K562 (cell line): ENCODE results near the gene RNU1-2. TPM values are rescaled to one million over a fixed set of nuclear protein-coding genes. Genes with fewer than 3 reads are reported as not detected.
"Not testable (repeated sequence)": the region's sequence is repeated elsewhere in the genome, so short reads cannot be mapped to it uniquely, and the experiment has no call there.

Source experiments
- ATAC-seq: fragments of 200-7000 bp; cut with Tn5 transposase; 3 replicates; pipeline ENCODE4 v1.9.1; 2020; ENCODE audit warnings: moderate library complexity
- BruUV-seq: library from RNA; stranded (reverse); fragments of 400-500 nt; replicated peaks from 2 replicates; lab custom pipeline; 2021; lab: Mats Ljungman, UMichigan
- CTCF ChIA-PET: fragments of 300-600 bp; formaldehyde crosslinking; extraction: SDS; loops from one replicate; lab custom pipeline; 2021; ENCODE audit warnings: low intra/inter-chr PET ratio; lab: Yijun Ruan, JAX
- POLR2A ChIA-PET: fragments of 300-600, 350-650 bp; sonication (Branson Sonifier 250); formaldehyde crosslinking; extraction: SDS; loops from one replicate; lab custom pipeline; 2021; ENCODE audit warnings: antibody characterized with exemption, inconsistent platforms; lab: Yijun Ruan, JAX
- DNase-seq, 4 experiments: peaks; one replicate each; pipeline versions ENCODE4 v3.0.0 to v3.0.0-alpha.2; 2011 to 2018; ENCODE audit warnings: low spot score in 3 of 4, mixed read lengths in 3 of 4; ENCODE audit errors: extremely low read depth in 1 of 4
- FAIRE-seq: peaks from 2 replicates; lab custom pipeline; 2011; peaks lifted over from hg19 to GRCh38; lab: Jason Lieb, UNC
- H2AFZ ChIP-seq: 2 replicates; pipeline ENCODE4 v1.6.0; 2011; ENCODE audit warnings: low read depth, low read length, control low read depth, inconsistent platforms
- H3K27ac ChIP-seq: fragments of 200-600 bp; 3 replicates; pipeline ENCODE4 v1.8.0; 2011; ENCODE audit warnings: low read depth, mild to moderate bottlenecking, control low read depth, inconsistent platforms, low read length, moderate library complexity, mixed read lengths; ENCODE audit errors: extremely low read depth
- H3K27me3 ChIP-seq, 2 experiments: fragments of 300-600 bp in 1 of 2; 2 replicates in 1 of 2; 3 replicates in 1 of 2; pipeline versions ENCODE4 v1.6.0 to v1.8.0; 2011; ENCODE audit warnings: inconsistent platforms in 2 of 2, low read length in 2 of 2, mild to moderate bottlenecking in 1 of 2, mixed read lengths in 1 of 2, moderate library complexity in 1 of 2; ENCODE audit not compliant: control insufficient read depth in 2 of 2, insufficient read depth in 2 of 2
- H3K36me3 ChIP-seq: fragments of 300-600 bp; 3 replicates; pipeline ENCODE4 v1.8.0; 2011; ENCODE audit warnings: mild to moderate bottlenecking, low read length, inconsistent platforms; ENCODE audit not compliant: control insufficient read depth, insufficient read depth
- H3K4me1 ChIP-seq, 2 experiments: fragments of 200-600 bp in 1 of 2; replicated peaks in 1 of 2; 2 replicates in 1 of 2; 3 replicates in 1 of 2; pipeline versions ENCODE4 v1.5.1 to v1.8.0; 2011; ENCODE audit warnings: inconsistent platforms in 2 of 2, low read length in 2 of 2, mild to moderate bottlenecking in 1 of 2, mixed read lengths in 1 of 2, moderate library complexity in 1 of 2; ENCODE audit not compliant: control insufficient read depth in 2 of 2, insufficient read depth in 2 of 2
- H3K4me2 ChIP-seq: 2 replicates; pipeline ENCODE4 v1.6.1; 2011; ENCODE audit warnings: low read length, control low read depth, inconsistent platforms, mixed read lengths; ENCODE audit not compliant: insufficient read depth
- H3K4me3 ChIP-seq: fragments of 200-600 bp; sonication (generic), shearing (Covaris generic); 2 replicates; pipeline ENCODE4 v1.5.1; 2016; ENCODE audit warnings: control low read depth, inconsistent platforms
- H3K79me2 ChIP-seq: fragments of 200-600 bp; 3 replicates; pipeline ENCODE4 v1.8.0; 2011; ENCODE audit warnings: low read length, inconsistent platforms; ENCODE audit not compliant: control insufficient read depth, insufficient read depth
- H3K9ac ChIP-seq, 2 experiments: 2 replicates each; pipeline versions ENCODE4 v1.6.0 to v1.6.1; 2011; ENCODE audit warnings: low read depth in 2 of 2, low read length in 2 of 2, control low read depth in 1 of 2, inconsistent platforms in 1 of 2, mild to moderate bottlenecking in 1 of 2, mixed read lengths in 1 of 2; ENCODE audit not compliant: insufficient read depth in 1 of 2
- H3K9me1 ChIP-seq: one replicate; pipeline ENCODE4 v1.6.0; 2011; ENCODE audit warnings: inconsistent platforms, mild to moderate bottlenecking, low read length, moderate library complexity; ENCODE audit not compliant: control insufficient read depth, insufficient read depth
- H3K9me3 ChIP-seq: replicated peaks from 2 replicates; pipeline ENCODE4 v1.5.1; 2011; ENCODE audit warnings: low read depth, low read length, inconsistent platforms; ENCODE audit not compliant: control insufficient read depth, insufficient read depth
- H4K20me1 ChIP-seq: replicated peaks from 2 replicates; pipeline ENCODE4 v1.6.1; 2011; ENCODE audit warnings: low read length, inconsistent platforms, mixed read lengths; ENCODE audit not compliant: control insufficient read depth, insufficient read depth
- KDM5B ChIP-seq: fragments of 200-600 bp; sonication (generic); IDR thresholded peaks from 2 replicates; pipeline ENCODE4 v1.6.1; 2012; ENCODE audit warnings: low read depth, mild to moderate bottlenecking, moderate library complexity, low read length, control low read depth, inconsistent platforms; ENCODE audit not compliant: insufficient replicate concordance
- MIER1 ChIP-seq: fragments of 450-650 bp; IDR thresholded peaks from 2 replicates; pipeline ENCODE4 v1.6.1; 2016; ENCODE audit warnings: antibody characterized with exemption, mild to moderate bottlenecking, low read depth
- PHF8 ChIP-seq: fragments of 200-600 bp; sonication (generic); IDR thresholded peaks from 2 replicates; pipeline ENCODE4 v1.6.1; 2012; ENCODE audit warnings: mixed run types, mild to moderate bottlenecking, inconsistent platforms, low read length, moderate library complexity, borderline replicate concordance
- POLR2AphosphoS5 ChIP-seq: IDR thresholded peaks from 2 replicates; pipeline ENCODE4 v1.6.1; 2011; ENCODE audit warnings: mild to moderate bottlenecking, low read depth, low read length, moderate library complexity; ENCODE audit not compliant: control insufficient read depth, insufficient read depth
- XRCC5 ChIP-seq: fragments of 200-400 bp; formaldehyde crosslinking; IDR thresholded peaks from 2 replicates; pipeline ENCODE4 v1.6.1; 2017; ENCODE audit warnings: low read depth, mild to moderate bottlenecking, low read length
- ZBTB40 ChIP-seq, 2 experiments: fragments of 450-650 bp in 1 of 2; sonication (generic) in 1 of 2; formaldehyde crosslinking in 1 of 2; IDR thresholded peaks; 2 replicates each; pipeline versions ENCODE4 v1.7.1 to v1.9.0; 2016 to 2022; ENCODE audit warnings: inconsistent platforms in 1 of 2, mild to moderate bottlenecking in 1 of 2, missing genetic modification reagents in 1 of 2
- ZSCAN32 ChIP-seq: fragments of 450-650 bp; formaldehyde crosslinking; IDR thresholded peaks from 2 replicates; pipeline ENCODE4 v1.4.0; 2020; ENCODE audit warnings: mild to moderate bottlenecking, moderate library complexity
- WGBS: fragments of 100-300 bp; shearing (Covaris generic); methylation state at CpG from one replicate; pipeline ENCODE4 v1.1.6; 2016; ENCODE audit warnings: low coverage, mixed read lengths; ENCODE audit not compliant: insufficient coverage; ENCODE audit errors: missing lambda C conversion rate; 5-methylcytosine and 5-hydroxymethylcytosine counted together
- in situ Hi-C: fragments of 300-500 bp; cut with MboI; formaldehyde crosslinking; loops from 4 replicates; pipeline ENCODE4 v1.15.0; 2018; ENCODE audit warnings: inconsistent platforms, mixed read lengths
- intact Hi-C: fragments of 100-400 bp; cut with micrococcal nuclease; formaldehyde crosslinking; loops from 2 replicates; pipeline ENCODE4 v1.14.2; 2022
- polyA plus RNA-seq, 8 experiments: library from polyadenylated mRNA; depleted of rRNA in 4 of 8; stranded (reverse) in 5 of 8; unstranded in 3 of 8; fragments of >200 nt; fragmentation: Nextera tagmentation in 2 of 8; fragmentation: Illumina TruSeq in 1 of 8; extraction: Ambion mirVana in 2 of 8; extraction: Trizol in 1 of 8; gene quantifications; 2 replicates each; pipeline versions ENCODE4 v1.2.1 to v1.2.3, GENCODE V29; 2011 to 2014; ENCODE audit warnings: inconsistent platforms in 1 of 8, missing spikeins in 1 of 8
- total RNA-seq, 7 experiments: library from RNA; depleted of rRNA in 6 of 7; stranded (reverse); fragments of >200 nt in 6 of 7; fragmentation: Illumina TruSeq in 2 of 7; extraction: Trizol in 2 of 7; gene quantifications; 2 replicates each; pipeline versions ENCODE4 v1.2.1 to v1.2.3, GENCODE V29; 2011 to 2021; ENCODE audit warnings: low replicate concordance in 1 of 7
- TF ChIP-seq, protein P1 (sequence below): sonication (generic); formaldehyde crosslinking; IDR thresholded peaks from 2 replicates; pipeline ENCODE4 v1.8.1; 2023; ENCODE audit warnings: mild to moderate bottlenecking, missing genetic modification reagents, moderate library complexity

Gene RNU1-2
- total and polyA plus RNA-seq, 9 of the 15 experiments (the other 6 are each of a cell fraction or from before 2014, with no cell fraction given) = under 0.01 to 32,823 (median 2,538) TPM; not detected in 4

DNA sequence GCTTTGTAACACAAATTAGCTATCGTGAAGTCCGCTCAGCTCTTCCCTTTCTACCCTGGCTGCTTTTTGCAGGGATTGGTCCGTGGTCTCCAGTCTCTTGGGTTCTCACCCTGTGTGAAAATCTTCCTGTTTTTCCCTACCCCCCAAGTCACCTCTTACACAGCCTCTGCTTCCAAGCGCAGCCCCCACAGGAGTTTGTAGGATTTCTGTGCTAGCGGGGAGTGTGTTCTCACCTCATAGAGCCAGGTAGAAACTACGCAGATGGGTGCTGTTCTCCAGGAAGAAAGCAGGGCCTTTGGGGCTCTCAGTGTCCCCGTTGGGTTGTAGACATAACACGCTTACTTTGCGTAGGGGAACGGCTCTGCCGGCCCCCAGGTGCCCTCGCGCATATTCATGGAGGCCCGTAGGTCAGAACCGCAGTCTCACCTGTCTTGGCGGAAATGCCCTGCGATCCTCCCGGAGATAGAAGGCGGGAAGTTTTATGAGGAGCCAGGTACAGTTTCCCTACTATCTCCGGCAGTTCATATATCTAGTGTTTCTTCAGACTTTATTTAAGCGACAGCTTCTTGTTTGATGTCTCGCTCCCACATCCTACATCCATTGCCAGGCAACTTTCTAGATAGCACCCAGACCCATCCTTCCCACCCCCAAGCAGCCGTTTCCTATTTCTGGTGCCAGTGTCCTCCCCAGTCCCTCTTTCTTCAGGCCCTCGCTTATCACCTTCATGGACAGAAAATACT lies 706 bp downstream of the RNU1-2 start:
- H4K20me1 ChIP-seq, BruUV-seq, H3K9me3 ChIP-seq, H3K27me3 ChIP-seq, CTCF ChIA-PET, H3K9me1 ChIP-seq, H3K36me3 ChIP-seq, H3K79me2 ChIP-seq: not testable (repeated sequence)
- in situ Hi-C loops (loop anchor here (5.0 kb wide), 1 partner anchor 154 kb away; the partner anchor contains the start of gene RNU1-4), intact Hi-C loops (loop anchor here (1.0 kb wide), 1 partner anchor 9 kb away; no protein-coding TSS in a partner anchor)
- peak overlapping the region; percentile 64 to 74; a peak in 3 of 4 replicates for H3K9ac ChIP-seq
- peak overlapping the region; percentile 84 for H2AFZ ChIP-seq
- peak overlapping the region; percentile 23 for H3K4me3 ChIP-seq
- H3K4me1 ChIP-seq = peaks cover 6 to 16% of the 10 kb centered on the region in 2 experiments; a peak in 3 of 5 replicates
- POLR2A ChIA-PET = interaction anchor here (0.6 to 2.5 kb wide), 15 partner anchors 9 to 661 kb away, joined by 3 to 71 read pairs (median 4); partner anchors contain the start of genes CROCC and RNU1-1
- peak; percentile 27 for ATAC-seq
- 2% methylated on average over 22 of the region's 24 CpGs for WGBS
- H3K4me2 ChIP-seq = peak overlapping the region; percentile 81
- peak; percentile 61 for FAIRE-seq
- peak; percentile 21 to 89 (median 42) for DNase-seq
- peak overlapping the region; percentile 75 for H3K27ac ChIP-seq
- 0 out of 2 replicates have a peak, but pooled peaks have one; percentile 12 for TF ChIP-seq ZSCAN32
- 0 out of 2 replicates have a peak, but pooled peaks have one; percentile 10 for TF ChIP-seq XRCC5
- TF ChIP-seq KDM5B = peak; percentile 90
- 0 out of 2 replicates have a peak, but pooled peaks have one; percentile 15 for TF ChIP-seq ZBTB40 (IDR thresholded peaks at IDR 0.05)
- TF ChIP-seq ZBTB40 (CRISPR knock-in tag; IDR thresholded peaks at IDR 0.05) = peak; percentile 1; the same call in 1 of the 2 replicates
- 0 out of 2 replicates have a peak, but pooled peaks have one; percentile 30 for TF ChIP-seq MIER1
- TF ChIP-seq PHF8 = peak; percentile 33; the same call in 1 of the 2 replicates
- 0 out of 2 replicates have a peak, but pooled peaks have one; percentile 21 for TF ChIP-seq POLR2AphosphoS5
- TF ChIP-seq, protein P1, sequence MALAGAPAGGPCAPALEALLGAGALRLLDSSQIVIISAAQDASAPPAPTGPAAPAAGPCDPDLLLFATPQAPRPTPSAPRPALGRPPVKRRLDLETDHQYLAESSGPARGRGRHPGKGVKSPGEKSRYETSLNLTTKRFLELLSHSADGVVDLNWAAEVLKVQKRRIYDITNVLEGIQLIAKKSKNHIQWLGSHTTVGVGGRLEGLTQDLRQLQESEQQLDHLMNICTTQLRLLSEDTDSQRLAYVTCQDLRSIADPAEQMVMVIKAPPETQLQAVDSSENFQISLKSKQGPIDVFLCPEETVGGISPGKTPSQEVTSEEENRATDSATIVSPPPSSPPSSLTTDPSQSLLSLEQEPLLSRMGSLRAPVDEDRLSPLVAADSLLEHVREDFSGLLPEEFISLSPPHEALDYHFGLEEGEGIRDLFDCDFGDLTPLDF = 0 out of 2 replicates have a peak, but pooled peaks have one; percentile 25
